Measurements from ENCODE around the gene CFAP45.

DNA sequence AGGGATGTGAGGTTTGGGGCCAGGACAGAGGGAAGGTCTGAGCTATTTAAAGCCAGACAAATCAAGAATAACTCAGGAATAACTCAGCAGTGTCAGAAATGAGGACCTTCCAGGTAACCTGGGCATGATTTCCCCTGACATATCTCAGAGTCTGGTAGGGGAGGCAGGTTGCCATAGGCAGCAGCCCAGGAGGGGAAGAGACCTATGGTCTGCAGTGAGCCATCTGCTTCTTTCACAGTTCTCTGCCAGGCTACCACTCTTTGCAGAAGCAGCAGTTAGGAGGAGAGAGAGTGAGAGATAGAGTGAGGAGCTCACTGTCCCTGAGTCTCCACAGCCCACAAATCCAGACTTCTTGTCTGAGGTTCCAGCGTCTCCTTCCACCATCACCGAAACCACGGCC, 31.2 kb downstream of the CFAP45 start:
- TF ChIP-seq ZNF274 (IDR thresholded peaks at IDR 0.05; ENCODE audit: low read depth, low read length), result no peak
- TF ChIP-seq SUZ12 (IDR thresholded peaks at IDR 0.05; ENCODE audit: extremely low read depth, insufficient read depth, insufficient read length), result no peak
- no peak for TF ChIP-seq YY1 (IDR thresholded peaks at IDR 0.05; ENCODE audit: insufficient read depth, insufficient read length)
